ENCODE measurements around the gene SLC35F5. TPM values are rescaled to one million over a fixed set of nuclear protein-coding genes. Genes with fewer than 3 reads are reported as not detected.

The SLC35F5 gene
- total RNA-seq, 4 donors from 2014 or later, result 152 to 320 (median 177) TPM

DNA sequence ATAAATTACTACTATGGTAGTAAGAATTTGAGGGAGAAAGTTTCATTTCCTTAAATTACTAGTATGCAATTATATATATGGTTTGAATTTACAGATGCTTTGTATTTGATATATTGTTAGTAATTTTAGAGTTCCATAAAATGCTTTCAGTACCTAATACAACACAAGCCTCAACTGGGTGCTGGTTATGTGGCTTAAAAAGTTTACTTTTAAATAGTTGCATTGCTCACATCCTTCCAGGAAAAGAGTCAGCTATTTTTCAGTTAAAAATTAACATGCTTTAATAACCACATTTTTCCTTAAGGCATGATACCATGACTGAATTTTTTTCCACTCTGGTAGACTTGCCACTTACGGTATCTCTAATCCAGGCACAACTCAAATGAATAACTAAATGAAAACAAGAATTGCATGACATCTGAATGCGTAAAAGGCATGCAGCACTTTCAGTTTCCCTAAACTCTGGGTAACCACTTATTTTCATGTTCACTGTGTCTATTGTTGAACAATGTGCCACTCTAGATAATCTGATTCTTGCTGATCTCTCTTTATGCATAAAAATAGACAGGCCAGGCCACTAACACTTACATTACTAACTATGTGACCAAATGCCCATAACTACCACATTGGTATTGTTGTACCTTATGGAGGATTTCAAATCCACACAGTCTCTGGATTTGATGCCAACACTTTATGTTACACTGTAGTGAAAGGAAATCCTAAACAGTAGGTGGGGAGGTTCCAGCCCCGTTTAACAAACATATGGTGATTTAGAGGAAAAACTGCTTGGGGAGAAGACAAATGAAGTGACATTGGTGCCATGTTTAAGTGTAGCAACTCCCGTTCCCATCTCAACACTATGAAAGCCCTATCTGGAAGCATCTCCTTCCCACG, 35.5 kb upstream of the SLC35F5 start:
- Histone ChIP-seq H3K9me3 (no peaks in the 10 kb centered on the region), H3K4me1 (no peaks in the 10 kb centered on the region), H3K27me3 (no peaks in the 10 kb centered on the region), H3K27ac (no peak overlapping the region), H3K36me3 (no peaks in the 10 kb centered on the region), H3K4me3 (replicated peaks in 1 of 3) (no peak overlapping the region)
- WGBS, 2 donors, result 61 to 64% methylated on average over 5 of the region's 5 CpGs
- no peak for DNase-seq
- TF ChIP-seq, protein P1, sequence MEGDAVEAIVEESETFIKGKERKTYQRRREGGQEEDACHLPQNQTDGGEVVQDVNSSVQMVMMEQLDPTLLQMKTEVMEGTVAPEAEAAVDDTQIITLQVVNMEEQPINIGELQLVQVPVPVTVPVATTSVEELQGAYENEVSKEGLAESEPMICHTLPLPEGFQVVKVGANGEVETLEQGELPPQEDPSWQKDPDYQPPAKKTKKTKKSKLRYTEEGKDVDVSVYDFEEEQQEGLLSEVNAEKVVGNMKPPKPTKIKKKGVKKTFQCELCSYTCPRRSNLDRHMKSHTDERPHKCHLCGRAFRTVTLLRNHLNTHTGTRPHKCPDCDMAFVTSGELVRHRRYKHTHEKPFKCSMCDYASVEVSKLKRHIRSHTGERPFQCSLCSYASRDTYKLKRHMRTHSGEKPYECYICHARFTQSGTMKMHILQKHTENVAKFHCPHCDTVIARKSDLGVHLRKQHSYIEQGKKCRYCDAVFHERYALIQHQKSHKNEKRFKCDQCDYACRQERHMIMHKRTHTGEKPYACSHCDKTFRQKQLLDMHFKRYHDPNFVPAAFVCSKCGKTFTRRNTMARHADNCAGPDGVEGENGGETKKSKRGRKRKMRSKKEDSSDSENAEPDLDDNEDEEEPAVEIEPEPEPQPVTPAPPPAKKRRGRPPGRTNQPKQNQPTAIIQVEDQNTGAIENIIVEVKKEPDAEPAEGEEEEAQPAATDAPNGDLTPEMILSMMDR (IDR thresholded peaks at IDR 0.05), result no peak
- no peak for TF ChIP-seq POLR2A (IDR thresholded peaks at IDR 0.05)
- intact Hi-C loops (cut with DNase I), result no loop called here

DNA sequence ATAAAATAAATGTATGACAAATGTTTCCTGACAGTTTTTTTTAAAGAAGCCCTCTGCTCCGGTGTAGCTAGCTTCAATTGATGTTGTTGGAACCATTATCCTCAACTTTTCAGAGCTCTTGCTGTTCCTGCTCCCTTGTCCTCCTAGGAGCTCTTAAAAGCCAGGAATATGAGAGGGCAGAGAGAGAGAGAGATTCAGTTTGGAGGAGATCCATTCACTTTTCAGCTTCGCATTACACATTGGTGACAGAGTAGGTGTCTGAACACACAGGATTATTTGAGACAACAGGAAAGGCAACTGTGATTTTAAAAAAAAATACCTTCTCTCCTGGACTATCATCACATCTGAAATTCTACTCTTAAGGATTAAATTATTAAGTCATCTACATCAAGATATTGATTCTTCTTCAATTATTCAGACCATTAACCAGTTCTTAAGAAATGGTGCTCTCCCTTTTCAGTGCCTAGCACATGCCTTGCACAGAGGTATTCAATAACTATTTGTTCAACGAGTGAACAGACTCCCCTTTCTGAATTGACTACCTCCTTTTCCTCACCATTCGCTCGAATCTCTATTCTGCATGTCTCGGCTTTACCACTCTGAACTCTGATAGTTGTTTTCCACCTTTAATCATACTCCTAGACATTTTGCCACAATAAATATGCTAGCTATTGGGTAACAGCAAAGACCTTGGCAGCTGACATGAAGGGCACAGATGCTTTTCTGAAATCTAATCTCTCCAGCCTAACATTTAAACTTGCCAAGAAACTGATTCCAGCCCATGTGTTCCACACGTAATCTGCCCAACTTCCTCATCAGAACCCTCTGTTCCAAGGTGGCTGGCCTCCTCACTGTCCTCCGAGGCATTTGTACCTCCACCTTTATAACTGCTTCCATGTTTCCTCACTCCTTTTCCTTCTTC, 28.6 kb upstream of the SLC35F5 start:
- H3K27me3 ChIP-seq, result no peaks in the 10 kb centered on the region

DNA sequence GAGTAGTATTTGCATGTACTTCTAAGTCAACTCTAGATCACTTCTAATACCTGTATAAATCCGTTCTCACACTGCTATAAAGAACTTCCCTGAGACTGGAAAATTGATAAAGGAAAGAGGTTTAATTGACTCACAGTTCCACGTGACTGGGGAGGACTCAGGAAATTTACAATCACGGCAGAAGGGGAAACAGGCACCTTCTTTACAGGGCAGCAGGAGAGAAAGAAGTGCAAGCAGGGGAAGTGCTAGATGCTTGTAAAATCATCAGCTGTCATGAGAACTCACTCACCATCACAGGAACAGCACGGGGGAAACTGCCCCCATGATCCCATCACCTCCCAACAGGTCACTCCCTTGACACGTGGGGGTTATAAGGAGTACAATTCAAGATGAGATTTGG, 24.0 kb upstream of the SLC35F5 start:
- no peaks in the 10 kb centered on the region for H3K27me3 ChIP-seq
- H3K9me3 ChIP-seq, result no peaks in the 10 kb centered on the region
- H3K27ac ChIP-seq, result no peak overlapping the region
- no peak overlapping the region for H3K4me3 ChIP-seq (replicated peaks in 1 of 3)
- TF ChIP-seq, protein P1 (IDR thresholded peaks at IDR 0.05), result no peak
- TF ChIP-seq POLR2A (IDR thresholded peaks at IDR 0.05), result no peak
- no peaks in the 10 kb centered on the region for H3K36me3 ChIP-seq
- intact Hi-C loops (cut with DNase I), result no loop called here
- no peaks in the 10 kb centered on the region for H3K4me1 ChIP-seq
- DNase-seq, result no peak
- WGBS, 2 donors, result 48 to 66% methylated on average over 5 of the region's 5 CpGs

More for the DNA sequence above, 28.6 kb upstream of the SLC35F5 start:
- no peaks in the 10 kb centered on the region for H3K9me3 ChIP-seq
- no peak overlapping the region for H3K4me3 ChIP-seq (replicated peaks in 1 of 3)
- H3K36me3 ChIP-seq, result no peaks in the 10 kb centered on the region
- intact Hi-C loops (cut with DNase I), result no loop called here
- no peaks in the 10 kb centered on the region for H3K4me1 ChIP-seq
- no peak for DNase-seq
- WGBS, 2 donors, result 74 to 76% methylated on average over 8 of the region's 8 CpGs
- no peak for TF ChIP-seq POLR2A (IDR thresholded peaks at IDR 0.05)
- TF ChIP-seq, protein P1 (IDR thresholded peaks at IDR 0.05), result no peak
- no peak overlapping the region for H3K27ac ChIP-seq

GRCh38 chr2:113777371-113777770, 20.9 kb upstream of the SLC35F5 start:
- intact Hi-C loops (cut with DNase I), result no loop called here
- H3K4me3 ChIP-seq (replicated peaks in 1 of 3), result no peak overlapping the region
- no peaks in the 10 kb centered on the region for H3K36me3 ChIP-seq
- no peaks in the 10 kb centered on the region for H3K9me3 ChIP-seq
- no peaks in the 10 kb centered on the region for H3K4me1 ChIP-seq
- TF ChIP-seq POLR2A (IDR thresholded peaks at IDR 0.05), result no peak
- TF ChIP-seq, protein P1 (IDR thresholded peaks at IDR 0.05), result no peak
- H3K27me3 ChIP-seq, result no peaks in the 10 kb centered on the region
- WGBS, 2 donors, result 92 to 95% methylated on average over 3 of the region's 3 CpGs
- no peak overlapping the region for H3K27ac ChIP-seq
- DNase-seq, result no peak

All from thyroid gland (tissue), 4 donors.